Neural crest cell (in vitro differentiated cells): ENCODE measurements around the gene PRDM1. TPM values are rescaled to one million over a fixed set of nuclear protein-coding genes. Genes with fewer than 3 reads are reported as not detected.

Experiments used
- DNase-seq: peaks from one replicate; pipeline ENCODE4 v3.0.0; 2021; ENCODE audit warnings: low read depth, mixed read lengths, low spot score
- H3K27ac Mint-ChIP-seq: one replicate; pipeline ENCODE4 v1.8.0; 2021; ENCODE audit warnings: mild to moderate bottlenecking, mixed read lengths; ENCODE audit not compliant: unreplicated experiment
- H3K27me3 Mint-ChIP-seq: 2 replicates; pipeline ENCODE4 v1.8.0; 2021; ENCODE audit warnings: low read depth, mild to moderate bottlenecking, mixed read lengths
- H3K36me3 Mint-ChIP-seq: 2 replicates; pipeline ENCODE4 v1.8.0; 2021; ENCODE audit warnings: low read depth, mild to moderate bottlenecking, mixed read lengths
- H3K4me1 Mint-ChIP-seq: 2 replicates; pipeline ENCODE4 v1.8.0; 2021; ENCODE audit warnings: mixed read lengths
- H3K4me3 Mint-ChIP-seq: one replicate; pipeline ENCODE4 v1.8.0; 2021; ENCODE audit warnings: mild to moderate bottlenecking, mixed read lengths
- H3K9me3 Mint-ChIP-seq: 2 replicates; pipeline ENCODE4 v1.8.0; 2021; ENCODE audit warnings: mixed read lengths
- total RNA-seq: library from RNA; stranded (reverse); gene quantifications from 2 replicates; pipeline ENCODE4 v1.2.1, GENCODE V29; 2021
- TF ChIP-seq, protein P1 (sequence below): fragments of 200-600 bp; sonication (generic); conservative IDR thresholded peaks from 2 replicates; pipeline ENCODE4 v1.5.0; 2021; ENCODE audit warnings: antibody characterized with exemption, mild to moderate bottlenecking

The PRDM1 gene
- total RNA-seq, 1 donor from 2014 or later, result 1.2 TPM

- Mint-ChIP-seq H3K9me3 (peaks cover 4% of the 10 kb centered on the region), H3K36me3 (no peaks in the 10 kb centered on the region), H3K4me1 (peaks cover 7% of the 10 kb centered on the region), H3K27ac (no peak overlapping the region), H3K27me3 (no peaks in the 10 kb centered on the region), H3K4me3 (no peak overlapping the region)
- TF ChIP-seq, protein P1, sequence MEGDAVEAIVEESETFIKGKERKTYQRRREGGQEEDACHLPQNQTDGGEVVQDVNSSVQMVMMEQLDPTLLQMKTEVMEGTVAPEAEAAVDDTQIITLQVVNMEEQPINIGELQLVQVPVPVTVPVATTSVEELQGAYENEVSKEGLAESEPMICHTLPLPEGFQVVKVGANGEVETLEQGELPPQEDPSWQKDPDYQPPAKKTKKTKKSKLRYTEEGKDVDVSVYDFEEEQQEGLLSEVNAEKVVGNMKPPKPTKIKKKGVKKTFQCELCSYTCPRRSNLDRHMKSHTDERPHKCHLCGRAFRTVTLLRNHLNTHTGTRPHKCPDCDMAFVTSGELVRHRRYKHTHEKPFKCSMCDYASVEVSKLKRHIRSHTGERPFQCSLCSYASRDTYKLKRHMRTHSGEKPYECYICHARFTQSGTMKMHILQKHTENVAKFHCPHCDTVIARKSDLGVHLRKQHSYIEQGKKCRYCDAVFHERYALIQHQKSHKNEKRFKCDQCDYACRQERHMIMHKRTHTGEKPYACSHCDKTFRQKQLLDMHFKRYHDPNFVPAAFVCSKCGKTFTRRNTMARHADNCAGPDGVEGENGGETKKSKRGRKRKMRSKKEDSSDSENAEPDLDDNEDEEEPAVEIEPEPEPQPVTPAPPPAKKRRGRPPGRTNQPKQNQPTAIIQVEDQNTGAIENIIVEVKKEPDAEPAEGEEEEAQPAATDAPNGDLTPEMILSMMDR, result no peak
- DNase-seq, result no peak
These were observed 30.1 kb downstream of the PRDM1 start for GRCh38 chr6:106116125-106116832.

DNA sequence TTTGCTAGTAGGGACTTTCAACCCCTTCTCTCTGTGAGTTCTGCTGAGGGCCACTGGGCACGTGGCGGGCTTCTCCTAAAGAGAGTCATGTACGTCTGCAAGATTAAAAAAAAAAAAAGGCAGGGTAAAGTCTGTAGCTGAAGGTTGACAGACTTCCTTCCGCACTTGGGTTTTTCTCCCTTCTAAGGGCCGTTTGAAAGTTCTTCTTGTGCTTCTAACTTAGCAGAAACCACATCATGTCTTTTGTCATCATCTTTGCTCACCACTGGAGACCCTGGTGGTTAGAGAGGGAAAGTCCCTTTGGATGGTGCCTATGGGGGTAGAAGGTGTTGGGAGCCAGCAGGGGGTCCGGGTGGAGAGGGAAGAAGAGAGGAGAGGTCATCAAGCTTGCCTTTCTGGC lies 31.4 kb downstream of the PRDM1 start:
- H3K36me3 Mint-ChIP-seq, result no peaks in the 10 kb centered on the region
- H3K4me3 Mint-ChIP-seq, result no peak overlapping the region
- peaks cover 7% of the 10 kb centered on the region for H3K4me1 Mint-ChIP-seq
- peaks cover 4% of the 10 kb centered on the region for H3K9me3 Mint-ChIP-seq
- TF ChIP-seq, protein P1, result no peak
- no peak for DNase-seq
- no peaks in the 10 kb centered on the region for H3K27me3 Mint-ChIP-seq
- H3K27ac Mint-ChIP-seq, result no peak overlapping the region

DNA sequence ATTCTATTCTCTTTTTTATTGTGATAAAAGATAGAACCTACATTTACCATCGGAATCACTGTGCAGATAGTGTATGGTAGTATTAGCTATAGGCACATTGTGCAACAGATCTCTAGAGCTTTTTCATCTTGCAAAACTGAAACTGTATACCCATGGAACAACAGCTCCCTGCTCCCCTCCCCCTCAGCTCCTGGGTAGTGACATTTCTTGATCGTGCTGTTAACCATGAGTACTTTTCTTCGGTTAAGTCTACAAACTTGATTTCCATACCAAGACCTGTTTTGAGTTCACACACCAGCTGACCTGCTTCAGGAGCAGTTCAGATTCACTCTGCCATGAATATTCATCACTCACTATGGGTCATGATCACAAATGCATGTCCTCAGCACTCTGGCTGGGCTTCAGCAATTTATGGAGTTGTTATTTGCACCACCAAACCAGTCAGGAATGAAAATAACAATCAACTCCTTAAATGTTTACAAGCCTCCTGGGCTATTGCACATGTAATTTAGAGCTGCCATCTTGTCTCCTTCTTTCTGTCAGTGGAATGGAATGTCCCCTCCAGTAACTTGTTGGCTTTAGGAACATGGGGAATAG lies 32.8 kb downstream of the PRDM1 start:
- TF ChIP-seq, protein P1, result no peak
- H3K9me3 Mint-ChIP-seq, result peaks cover 4% of the 10 kb centered on the region
- no peak overlapping the region for H3K4me3 Mint-ChIP-seq
- no peaks in the 10 kb centered on the region for H3K27me3 Mint-ChIP-seq
- H3K4me1 Mint-ChIP-seq, result peaks cover 11% of the 10 kb centered on the region
- H3K27ac Mint-ChIP-seq, result no peak overlapping the region
- no peaks in the 10 kb centered on the region for H3K36me3 Mint-ChIP-seq
- DNase-seq, result no peak

GRCh38 chr6:106119546-106119945 lies 33.4 kb downstream of the PRDM1 start:
- Mint-ChIP-seq H3K27ac (no peak overlapping the region), H3K36me3 (no peaks in the 10 kb centered on the region), H3K9me3 (peaks cover 4% of the 10 kb centered on the region), H3K4me1 (peaks cover 11% of the 10 kb centered on the region), H3K27me3 (no peaks in the 10 kb centered on the region), H3K4me3 (no peak overlapping the region)
- DNase-seq, result no peak
- TF ChIP-seq, protein P1, result no peak

GRCh38 chr6:106120006-106120405 lies 33.9 kb downstream of the PRDM1 start:
- no peaks in the 10 kb centered on the region for H3K36me3 Mint-ChIP-seq
- H3K27me3 Mint-ChIP-seq, result no peaks in the 10 kb centered on the region
- no peak overlapping the region for H3K4me3 Mint-ChIP-seq
- DNase-seq, result no peak
- H3K27ac Mint-ChIP-seq, result no peak overlapping the region
- H3K9me3 Mint-ChIP-seq, result peaks cover 4% of the 10 kb centered on the region
- TF ChIP-seq, protein P1, result no peak
- peaks cover 11% of the 10 kb centered on the region for H3K4me1 Mint-ChIP-seq
